Keratinocyte (primary cell): ENCODE measurements around the gene SLC38A8. TPM values are rescaled to one million over a fixed set of nuclear protein-coding genes. Genes with fewer than 3 reads are reported as not detected.

Experiments
- DNase-seq: peaks from one replicate; pipeline ENCODE4 v3.0.0-alpha.2; 2011; ENCODE audit warnings: low read depth, missing footprints, low spot score
- FAIRE-seq: peaks from 2 replicates; lab custom pipeline; 2011; peaks lifted over from hg19 to GRCh38; lab: Jason Lieb, UNC
- H2AFZ ChIP-seq: 2 replicates; pipeline ENCODE4 v1.6.0; 2012; ENCODE audit warnings: low read length, control low read depth, inconsistent platforms; ENCODE audit not compliant: control insufficient read depth
- H3K27ac ChIP-seq: 2 replicates; pipeline ENCODE4 v1.5.1; 2011; ENCODE audit warnings: low read length; ENCODE audit not compliant: control insufficient read depth, insufficient read depth
- H3K27me3 ChIP-seq: 3 replicates; pipeline ENCODE4 v1.6.0; 2011; ENCODE audit warnings: low read length; ENCODE audit not compliant: control insufficient read depth, insufficient read depth; ENCODE audit errors: extremely low read depth
- H3K36me3 ChIP-seq, 2 experiments: 2 replicates in 1 of 2; 3 replicates in 1 of 2; pipeline ENCODE4 v1.5.1; 2011; ENCODE audit warnings: low read length in 2 of 2, mild to moderate bottlenecking in 1 of 2; ENCODE audit not compliant: control insufficient read depth in 2 of 2, insufficient read depth in 2 of 2; ENCODE audit errors: extremely low read depth in 1 of 2
- H3K4me1 ChIP-seq: 3 replicates; pipeline ENCODE4 v1.5.1; 2011; ENCODE audit warnings: low read length; ENCODE audit not compliant: control insufficient read depth, insufficient read depth; ENCODE audit errors: extremely low read depth
- H3K4me2 ChIP-seq: 3 replicates; pipeline ENCODE4 v1.6.0; 2011; ENCODE audit warnings: low read depth, low read length; ENCODE audit not compliant: control insufficient read depth, insufficient read depth; ENCODE audit errors: extremely low read depth
- H3K4me3 ChIP-seq, 3 experiments: fragments of 200-600 bp in 1 of 3; sonication (generic) in 1 of 3; 2 replicates in 2 of 3; 3 replicates in 1 of 3; pipeline ENCODE4 v1.5.1; 2011 to 2016; ENCODE audit warnings: low read length in 3 of 3, mild to moderate bottlenecking in 3 of 3, control low read depth in 2 of 3, inconsistent platforms in 1 of 3, low read depth in 1 of 3, mixed read lengths in 1 of 3, mixed run types in 1 of 3, moderate library complexity in 1 of 3; ENCODE audit not compliant: control insufficient read depth in 2 of 3, insufficient read depth in 2 of 3; ENCODE audit errors: extremely low read depth in 1 of 3
- H3K79me2 ChIP-seq: 2 replicates; pipeline ENCODE4 v1.6.0; 2012; ENCODE audit warnings: low read length; ENCODE audit not compliant: control insufficient read depth, insufficient read depth
- H3K9ac ChIP-seq: 3 replicates; pipeline ENCODE4 v1.6.0; 2011; ENCODE audit warnings: low read length; ENCODE audit not compliant: control insufficient read depth, insufficient read depth; ENCODE audit errors: extremely low read depth
- H3K9me1 ChIP-seq: 3 replicates; pipeline ENCODE4 v1.6.0; 2011; ENCODE audit warnings: low read length; ENCODE audit not compliant: control insufficient read depth, insufficient read depth; ENCODE audit errors: extremely low read depth
- H3K9me3 ChIP-seq: 2 replicates; pipeline ENCODE4 v1.5.1; 2012; ENCODE audit warnings: low read depth, low read length; ENCODE audit not compliant: control insufficient read depth
- H4K20me1 ChIP-seq: 3 replicates; pipeline ENCODE4 v1.6.0; 2011; ENCODE audit warnings: low read length; ENCODE audit not compliant: control insufficient read depth, insufficient read depth; ENCODE audit errors: extremely low read depth
- EZH2 ChIP-seq: IDR thresholded peaks from one replicate; pipeline ENCODE4 v1.6.1; 2012; ENCODE audit warnings: inconsistent platforms, mild to moderate bottlenecking, low read length, moderate library complexity
- dilution Hi-C: fragments of 300-500 bp; cut with MboI; formaldehyde crosslinking; loops from one replicate; pipeline ENCODE4 v1.7.0; 2020; ENCODE audit warnings: low sequenced_read_pairs; ENCODE audit not compliant: extremely low pct_ligation_motif_present
- polyA plus RNA-seq, 5 experiments: library from polyadenylated mRNA; depleted of rRNA in 3 of 5; stranded (reverse) in 3 of 5; stranded (forward) in 1 of 5; unstranded in 1 of 5; fragments of >200 nt; gene quantifications; 1 replicate in 1 of 5; 2 replicates in 3 of 5; 3 replicates in 1 of 5; pipeline versions ENCODE4 v1.2.1 to v1.2.3, GENCODE V29; 2011 to 2012; ENCODE audit warnings: missing spikeins in 2 of 5, low read depth in 1 of 5, low replicate concordance in 1 of 5
- TF ChIP-seq, protein P1 (sequence below), 3 experiments: IDR thresholded peaks in 1 of 3; conservative IDR thresholded peaks in 1 of 3; optimal IDR thresholded peaks in 1 of 3; 2 replicates in 2 of 3; 3 replicates in 1 of 3; pipeline versions ENCODE3 to v1.5.1; 2011; ENCODE audit warnings: low read length in 3 of 3, mild to moderate bottlenecking in 3 of 3, moderate library complexity in 2 of 3, control low read depth in 1 of 3, inconsistent platforms in 1 of 3; ENCODE audit not compliant: insufficient read depth in 2 of 3; ENCODE audit errors: extremely low read depth in 1 of 3

Gene SLC38A8
- polyA plus RNA-seq, 1 donor (not counting 4 experiments of a cell fraction or from before 2014, with no cell fraction given) = not detected

DNA sequence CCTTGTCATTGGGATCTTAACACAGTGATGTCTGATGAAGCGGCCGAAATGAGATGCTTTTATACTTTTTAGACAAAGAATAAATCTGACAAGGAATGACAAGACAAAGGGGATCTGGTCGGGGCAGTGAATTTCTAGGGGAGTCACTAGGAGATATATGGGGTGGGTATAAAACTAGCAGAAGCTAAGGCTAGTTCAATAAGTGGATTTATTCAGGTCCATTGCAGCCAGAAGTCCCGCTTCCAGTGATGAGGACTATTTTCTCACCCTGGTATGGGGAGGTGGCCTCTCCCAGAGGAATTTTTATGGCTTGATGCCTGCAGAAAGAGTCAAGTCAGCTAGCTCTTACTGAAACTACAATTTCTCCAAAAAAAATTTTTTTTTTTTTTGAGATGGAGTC lies 23.9 kb downstream of the SLC38A8 start:
- Histone ChIP-seq H2AFZ (no peak overlapping the region), H3K27me3 (no peaks in the 10 kb centered on the region), H3K9me1 (no peaks in the 10 kb centered on the region), H3K9me3 (peaks cover 2% of the 10 kb centered on the region), H3K9ac (no peak overlapping the region), H3K36me3 (no peaks in the 10 kb centered on the region), H3K4me1 (peaks cover 5% of the 10 kb centered on the region), H3K79me2 (no peaks in the 10 kb centered on the region), H3K4me3 (no peak overlapping the region), H4K20me1 (no peaks in the 10 kb centered on the region), H3K4me2 (no peak overlapping the region), H3K27ac (no peak overlapping the region)
- dilution Hi-C loops = no loop called here
- no peak for FAIRE-seq
- TF ChIP-seq EZH2 = no peak
- TF ChIP-seq, protein P1, sequence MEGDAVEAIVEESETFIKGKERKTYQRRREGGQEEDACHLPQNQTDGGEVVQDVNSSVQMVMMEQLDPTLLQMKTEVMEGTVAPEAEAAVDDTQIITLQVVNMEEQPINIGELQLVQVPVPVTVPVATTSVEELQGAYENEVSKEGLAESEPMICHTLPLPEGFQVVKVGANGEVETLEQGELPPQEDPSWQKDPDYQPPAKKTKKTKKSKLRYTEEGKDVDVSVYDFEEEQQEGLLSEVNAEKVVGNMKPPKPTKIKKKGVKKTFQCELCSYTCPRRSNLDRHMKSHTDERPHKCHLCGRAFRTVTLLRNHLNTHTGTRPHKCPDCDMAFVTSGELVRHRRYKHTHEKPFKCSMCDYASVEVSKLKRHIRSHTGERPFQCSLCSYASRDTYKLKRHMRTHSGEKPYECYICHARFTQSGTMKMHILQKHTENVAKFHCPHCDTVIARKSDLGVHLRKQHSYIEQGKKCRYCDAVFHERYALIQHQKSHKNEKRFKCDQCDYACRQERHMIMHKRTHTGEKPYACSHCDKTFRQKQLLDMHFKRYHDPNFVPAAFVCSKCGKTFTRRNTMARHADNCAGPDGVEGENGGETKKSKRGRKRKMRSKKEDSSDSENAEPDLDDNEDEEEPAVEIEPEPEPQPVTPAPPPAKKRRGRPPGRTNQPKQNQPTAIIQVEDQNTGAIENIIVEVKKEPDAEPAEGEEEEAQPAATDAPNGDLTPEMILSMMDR (optimal IDR thresholded peaks at IDR 0.05 in 1 of 3, IDR thresholded peaks at IDR 0.05 in 1 of 3, conservative IDR thresholded peaks at IDR 0.05 in 1 of 3; ENCODE audit: extremely low read depth in 1 of 3, insufficient read depth in 2 of 3, low read length in 3 of 3) = no peak
- DNase-seq = no peak

DNA sequence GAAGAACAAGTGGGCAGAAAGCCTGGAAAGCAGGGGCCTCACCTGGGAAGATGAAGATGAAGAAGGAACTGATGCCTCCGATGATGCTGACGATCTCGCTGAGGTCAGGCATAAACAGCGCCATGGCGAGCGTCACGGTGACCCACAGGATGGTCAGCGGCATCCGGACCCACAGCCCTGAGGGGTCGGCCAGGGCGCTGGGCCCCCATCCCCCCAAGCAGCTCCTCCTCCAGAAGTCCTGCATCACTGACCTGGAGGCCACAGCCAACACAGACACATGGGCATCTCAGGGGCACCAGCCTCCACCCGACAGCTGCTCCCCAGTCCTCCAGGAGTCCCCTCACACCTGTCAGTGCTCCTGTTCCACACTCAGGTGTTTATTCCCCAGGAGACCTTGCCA lies 26.1 kb downstream of the SLC38A8 start:
- Histone ChIP-seq H3K4me2 (no peak overlapping the region), H3K9me3 (peaks cover 1% of the 10 kb centered on the region), H3K27ac (no peak overlapping the region), H2AFZ (no peak overlapping the region), H3K36me3 (no peaks in the 10 kb centered on the region), H3K79me2 (no peaks in the 10 kb centered on the region), H3K4me3 (no peak overlapping the region), H3K9ac (no peak overlapping the region), H3K27me3 (no peaks in the 10 kb centered on the region), H3K9me1 (no peaks in the 10 kb centered on the region), H3K4me1 (peaks cover 5% of the 10 kb centered on the region), H4K20me1 (no peaks in the 10 kb centered on the region)
- FAIRE-seq (no peak), DNase-seq (no peak)
- TF ChIP-seq, protein P1 (optimal IDR thresholded peaks at IDR 0.05 in 1 of 3, IDR thresholded peaks at IDR 0.05 in 1 of 3, conservative IDR thresholded peaks at IDR 0.05 in 1 of 3; ENCODE audit: extremely low read depth in 1 of 3, insufficient read depth in 2 of 3, low read length in 3 of 3) = no peak
- no peak for TF ChIP-seq EZH2
- dilution Hi-C loops = no loop called here
